WI38 (cell line): Measurements from ENCODE around the gene CFAP97D1.

Experiments
- H3K4me3 ChIP-seq: 2 replicates; pipeline ENCODE4 v1.5.1; 2011; ENCODE audit warnings: low read depth, mild to moderate bottlenecking, control low read depth, low read length
- TF ChIP-seq, protein P1 (sequence below): IDR thresholded peaks from 2 replicates; pipeline ENCODE4 v1.5.1; 2012; ENCODE audit warnings: low read depth, mild to moderate bottlenecking, control low read depth, low read length

CFAP97D1 gene

DNA sequence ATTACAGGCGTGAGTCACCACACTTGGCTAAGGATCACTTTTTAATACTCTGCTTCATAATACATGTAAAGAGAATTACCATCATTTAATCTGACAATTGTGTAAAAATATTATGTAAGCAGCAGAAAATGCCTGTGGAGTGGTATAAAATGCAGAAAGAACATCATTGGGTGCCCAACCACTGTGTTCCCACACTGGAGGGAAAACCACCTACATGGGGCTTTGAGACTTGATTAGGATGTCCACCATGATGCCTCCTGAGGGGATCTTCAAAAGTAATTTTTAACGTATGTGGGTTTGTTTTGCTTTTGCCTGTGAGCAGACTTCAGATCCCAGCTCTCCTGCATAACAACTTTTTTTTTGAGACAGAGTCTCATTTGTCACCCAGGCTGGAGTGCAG is 18.8 kb downstream of the CFAP97D1 start:
- TF ChIP-seq, protein P1, sequence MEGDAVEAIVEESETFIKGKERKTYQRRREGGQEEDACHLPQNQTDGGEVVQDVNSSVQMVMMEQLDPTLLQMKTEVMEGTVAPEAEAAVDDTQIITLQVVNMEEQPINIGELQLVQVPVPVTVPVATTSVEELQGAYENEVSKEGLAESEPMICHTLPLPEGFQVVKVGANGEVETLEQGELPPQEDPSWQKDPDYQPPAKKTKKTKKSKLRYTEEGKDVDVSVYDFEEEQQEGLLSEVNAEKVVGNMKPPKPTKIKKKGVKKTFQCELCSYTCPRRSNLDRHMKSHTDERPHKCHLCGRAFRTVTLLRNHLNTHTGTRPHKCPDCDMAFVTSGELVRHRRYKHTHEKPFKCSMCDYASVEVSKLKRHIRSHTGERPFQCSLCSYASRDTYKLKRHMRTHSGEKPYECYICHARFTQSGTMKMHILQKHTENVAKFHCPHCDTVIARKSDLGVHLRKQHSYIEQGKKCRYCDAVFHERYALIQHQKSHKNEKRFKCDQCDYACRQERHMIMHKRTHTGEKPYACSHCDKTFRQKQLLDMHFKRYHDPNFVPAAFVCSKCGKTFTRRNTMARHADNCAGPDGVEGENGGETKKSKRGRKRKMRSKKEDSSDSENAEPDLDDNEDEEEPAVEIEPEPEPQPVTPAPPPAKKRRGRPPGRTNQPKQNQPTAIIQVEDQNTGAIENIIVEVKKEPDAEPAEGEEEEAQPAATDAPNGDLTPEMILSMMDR = no peak
- H3K4me3 ChIP-seq = no peak overlapping the region

DNA sequence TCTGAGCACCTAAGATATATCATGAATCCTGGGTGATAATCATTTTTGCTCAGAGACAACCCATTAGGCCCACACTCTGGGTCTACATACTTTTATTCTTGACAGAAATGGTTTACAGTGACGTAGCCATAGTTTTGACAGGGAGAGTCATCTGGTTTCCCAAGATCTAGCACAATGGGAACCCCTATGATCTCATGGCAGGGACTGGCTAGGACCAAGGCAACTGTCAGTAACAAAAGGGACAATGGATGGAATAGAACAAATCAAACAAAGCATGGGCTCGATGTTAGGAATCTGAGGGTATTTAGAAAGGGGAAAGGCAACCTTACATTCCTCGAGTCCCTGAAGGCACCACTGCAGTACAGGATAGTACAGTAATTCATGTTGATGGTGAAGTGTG is 20.5 kb downstream of the CFAP97D1 start:
- TF ChIP-seq, protein P1 = no peak
- no peak overlapping the region for H3K4me3 ChIP-seq

DNA sequence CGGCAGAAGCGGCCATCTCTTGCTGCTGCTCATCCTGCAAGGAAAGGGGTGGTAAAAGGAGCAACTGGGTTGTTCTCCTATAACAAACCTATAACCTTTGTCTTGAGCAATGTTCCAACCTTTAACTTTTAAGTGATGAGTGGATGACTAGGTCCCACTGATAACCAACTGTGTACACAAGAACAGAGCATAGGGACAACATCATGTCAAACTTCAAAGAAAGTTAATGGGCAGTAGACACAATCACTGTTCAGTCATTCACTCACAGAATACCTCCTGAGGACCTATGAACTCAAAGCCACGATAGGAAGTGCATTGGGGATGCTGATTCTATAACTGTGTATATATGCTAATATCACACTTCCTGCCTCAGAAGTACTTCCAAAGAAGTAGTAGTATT is 21.6 kb downstream of the CFAP97D1 start:
- TF ChIP-seq, protein P1 = no peak
- no peak overlapping the region for H3K4me3 ChIP-seq

DNA sequence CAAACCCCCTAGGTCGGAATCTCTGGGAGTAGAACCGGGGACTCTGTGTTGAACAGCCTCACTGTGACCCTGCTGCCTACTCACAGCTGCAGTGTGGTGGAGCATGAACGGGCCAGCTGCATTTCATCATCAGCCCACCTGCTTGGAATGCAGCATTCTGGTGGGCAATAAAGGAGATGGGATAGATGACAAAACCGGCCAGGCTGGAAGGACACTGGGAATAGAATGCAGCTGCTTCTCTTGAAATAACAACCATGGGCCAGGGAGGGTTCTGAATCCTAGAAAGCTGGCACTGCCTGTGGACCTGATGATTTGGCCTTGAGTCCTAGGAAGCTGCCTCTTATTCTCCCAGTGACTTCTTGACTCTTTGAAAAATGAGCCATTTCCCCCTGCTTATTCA is 23.5 kb downstream of the CFAP97D1 start:
- TF ChIP-seq, protein P1 = no peak
- no peak overlapping the region for H3K4me3 ChIP-seq

DNA sequence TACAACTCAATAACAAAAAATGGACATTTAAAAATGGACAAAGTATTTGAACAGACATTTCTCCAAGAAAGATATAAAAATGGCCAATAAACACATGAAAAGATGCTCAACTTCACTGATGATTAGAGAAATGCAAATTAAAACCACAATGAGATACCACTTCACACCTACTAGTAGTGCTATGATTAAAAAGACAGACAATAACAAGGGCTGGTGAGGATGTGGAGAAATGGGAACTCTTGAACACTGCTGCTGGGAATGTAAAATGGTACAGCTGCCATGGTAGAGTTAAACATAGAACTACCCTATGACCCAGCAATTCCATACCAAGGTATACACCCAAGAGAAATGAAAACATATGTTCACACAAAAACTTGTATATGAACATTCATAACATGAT is 24.9 kb downstream of the CFAP97D1 start:
- H3K4me3 ChIP-seq = no peak overlapping the region
- TF ChIP-seq, protein P1 = no peak

DNA sequence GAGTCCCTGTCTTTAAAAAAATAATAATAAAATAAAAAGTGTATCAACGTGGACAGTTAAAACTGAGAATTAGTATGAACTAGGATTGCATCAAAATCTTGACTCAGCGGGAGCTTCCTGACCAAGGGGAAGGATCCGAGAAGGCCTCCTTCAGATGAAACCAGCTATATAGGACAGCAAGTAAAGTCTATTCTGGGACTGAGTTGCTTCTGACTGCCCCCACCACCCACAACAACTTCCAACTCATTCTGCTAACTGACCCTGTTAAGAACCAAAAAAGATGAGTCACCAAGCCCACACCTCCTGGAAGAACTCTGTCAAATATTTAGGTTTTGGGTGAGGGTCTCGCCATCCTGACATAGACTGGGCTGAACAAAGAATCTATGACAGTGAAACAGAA is 27.8 kb downstream of the CFAP97D1 start:
- H3K4me3 ChIP-seq = no peak overlapping the region
- TF ChIP-seq, protein P1 = no peak

DNA sequence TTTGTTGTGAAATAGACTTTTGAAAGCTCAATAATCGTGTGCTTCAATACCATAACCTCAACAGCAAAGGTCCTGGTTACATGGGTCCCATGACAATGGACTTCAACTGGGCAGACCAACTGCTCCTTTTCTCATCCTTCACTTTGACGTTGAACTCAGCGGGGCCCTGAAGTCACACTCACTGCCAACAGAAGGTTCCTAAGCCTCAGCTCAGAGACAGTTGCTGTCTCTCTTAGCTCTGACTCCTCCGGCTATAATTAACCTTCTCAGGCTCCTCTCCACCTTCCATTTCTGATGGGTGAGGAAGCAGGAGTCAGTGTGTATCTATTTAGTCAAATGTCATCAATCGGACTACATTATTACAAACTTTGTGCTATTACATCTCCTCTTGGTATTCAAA is 28.9 kb downstream of the CFAP97D1 start:
- H3K4me3 ChIP-seq = no peak overlapping the region
- TF ChIP-seq, protein P1 = no peak
